GM21576 (cell line): ENCODE measurements around the gene MTFMT.
"Not testable (repeated sequence)": the region's sequence is repeated elsewhere in the genome, so short reads cannot be mapped to it uniquely, and the experiment has no call there.

Source experiments
- ATAC-seq: cut with Tn5 transposase; IDR thresholded peaks from one replicate; pipeline ENCODE4 v1.9.1; 2021; ENCODE audit warnings: mild to moderate bottlenecking, moderate library complexity; ENCODE audit not compliant: unreplicated experiment

MTFMT gene

GRCh38 chr15:65040461-65040860 is 11.0 kb upstream of the MTFMT start:
- ATAC-seq, result no peak

GRCh38 chr15:65038836-65039235 is 9.4 kb upstream of the MTFMT start:
- ATAC-seq, result no peak

DNA sequence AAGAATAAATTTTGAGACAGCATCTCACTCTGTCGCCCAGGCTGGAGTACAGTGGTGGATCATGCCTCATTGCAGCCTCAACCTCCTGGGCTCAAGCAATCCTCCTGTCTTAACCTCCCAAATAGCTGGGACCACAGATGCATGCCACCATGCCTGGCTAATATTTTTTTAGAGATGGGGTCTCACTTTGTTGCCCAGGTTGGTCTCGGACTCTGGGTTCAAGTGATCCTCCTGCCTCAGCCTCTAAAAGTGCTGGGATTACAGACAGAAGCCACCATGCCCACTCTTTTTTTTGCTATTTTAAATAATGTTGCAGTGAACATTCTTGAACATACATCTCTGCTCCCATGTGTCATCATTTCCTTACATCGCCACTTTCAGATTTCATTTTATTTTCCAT is 9.0 kb upstream of the MTFMT start:
- ATAC-seq, result no peak

DNA sequence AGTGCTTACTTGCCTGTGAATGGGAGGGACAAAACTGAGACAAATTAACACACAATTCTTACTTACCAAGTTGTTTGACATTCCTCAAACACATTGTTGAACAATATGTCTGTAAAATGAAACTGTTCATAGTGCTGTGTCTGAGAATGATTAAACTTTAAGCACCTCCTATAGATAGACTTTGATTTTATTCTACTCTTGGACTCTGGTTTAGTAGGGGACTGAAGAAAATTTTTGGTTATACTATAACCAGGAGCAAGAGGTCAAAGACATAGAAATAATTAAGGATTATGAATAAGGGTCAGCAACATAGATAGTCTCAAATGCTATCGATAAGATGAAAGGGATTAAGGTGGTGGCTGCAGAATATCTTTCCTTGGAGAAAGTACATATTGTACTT is 7.9 kb upstream of the MTFMT start:
- ATAC-seq, result no peak

DNA sequence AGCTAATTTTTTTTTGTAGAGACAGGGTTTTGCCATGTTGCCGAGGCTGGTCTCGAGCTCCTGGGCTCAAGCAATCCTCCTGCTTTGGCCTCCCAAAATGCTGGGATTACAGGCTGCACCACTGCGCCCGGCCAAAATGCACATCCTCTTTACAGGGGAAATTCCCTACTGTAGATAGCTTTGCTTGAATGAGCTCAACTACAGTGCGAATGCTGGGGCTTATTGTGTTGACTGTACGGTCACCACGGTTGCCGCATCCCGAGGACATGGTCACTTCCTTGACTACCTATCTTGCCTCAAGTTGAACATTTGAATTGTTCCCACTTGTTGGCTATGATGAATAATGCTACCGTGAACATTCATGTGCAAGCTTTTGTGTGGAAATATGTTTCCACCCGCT is 5.3 kb upstream of the MTFMT start:
- no peak for ATAC-seq

DNA sequence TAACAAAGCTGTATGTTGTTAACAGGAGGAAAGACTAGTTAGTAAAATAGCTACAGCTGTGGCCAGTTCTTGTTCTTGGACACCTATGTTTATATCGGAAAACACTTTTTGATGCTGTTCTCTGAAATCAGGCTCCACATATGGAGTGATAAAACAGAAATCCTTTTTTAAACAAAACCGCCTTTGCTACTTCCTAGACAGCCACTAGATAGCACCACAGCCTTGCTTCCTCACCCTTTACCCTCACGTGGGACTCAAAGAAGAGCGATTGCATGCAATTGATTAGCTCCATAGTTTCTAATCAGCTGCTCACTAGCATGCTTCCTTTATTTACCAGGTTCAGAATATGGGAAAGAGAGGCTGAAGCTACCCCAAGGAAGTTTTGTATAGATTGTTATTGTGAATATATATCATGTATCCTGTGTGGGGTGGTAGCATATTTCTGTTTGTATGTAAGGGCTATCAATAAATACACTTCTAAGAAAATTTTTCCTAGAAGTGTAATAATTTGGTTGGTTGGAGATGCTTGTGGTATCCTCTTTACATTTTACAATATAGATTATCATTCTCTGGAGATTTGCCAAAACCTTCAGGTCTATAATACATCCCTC is 4.3 kb upstream of the MTFMT start:
- no peak for ATAC-seq

DNA sequence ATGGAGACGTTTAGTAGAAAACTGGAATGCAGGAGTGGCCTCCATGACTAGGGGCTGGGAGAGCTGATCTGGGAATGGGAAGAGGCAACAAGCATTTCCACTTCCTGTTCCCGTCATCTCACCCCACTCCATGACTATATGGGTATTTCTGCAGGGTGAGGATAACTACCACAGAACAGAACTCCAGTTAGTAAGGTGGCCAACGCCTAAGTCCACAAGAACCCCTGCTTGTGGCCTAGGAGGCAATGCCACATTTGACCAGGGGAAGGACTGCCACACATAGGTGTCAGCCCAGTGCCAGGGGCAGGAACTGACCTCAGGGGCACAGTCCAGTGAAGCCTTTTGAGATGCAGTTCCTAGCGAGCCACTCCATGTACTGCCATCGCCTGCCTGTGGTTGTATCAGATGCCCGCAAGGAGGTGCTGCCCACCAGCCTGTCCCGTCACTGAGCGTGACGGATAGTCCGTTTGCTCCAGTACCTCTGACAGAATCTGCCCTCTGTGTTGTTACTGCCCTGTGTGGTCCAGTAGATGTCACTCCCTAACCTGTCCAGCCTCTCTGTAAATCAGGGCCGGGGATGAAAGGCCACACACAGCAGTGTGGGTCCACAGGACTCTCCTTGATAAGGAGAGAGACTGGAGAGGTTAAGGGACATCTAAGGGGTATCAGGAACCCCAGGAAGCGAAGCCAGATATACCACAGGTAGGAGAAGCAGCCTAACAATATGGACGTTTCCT is 3.5 kb upstream of the MTFMT start:
- ATAC-seq, result no peak

DNA sequence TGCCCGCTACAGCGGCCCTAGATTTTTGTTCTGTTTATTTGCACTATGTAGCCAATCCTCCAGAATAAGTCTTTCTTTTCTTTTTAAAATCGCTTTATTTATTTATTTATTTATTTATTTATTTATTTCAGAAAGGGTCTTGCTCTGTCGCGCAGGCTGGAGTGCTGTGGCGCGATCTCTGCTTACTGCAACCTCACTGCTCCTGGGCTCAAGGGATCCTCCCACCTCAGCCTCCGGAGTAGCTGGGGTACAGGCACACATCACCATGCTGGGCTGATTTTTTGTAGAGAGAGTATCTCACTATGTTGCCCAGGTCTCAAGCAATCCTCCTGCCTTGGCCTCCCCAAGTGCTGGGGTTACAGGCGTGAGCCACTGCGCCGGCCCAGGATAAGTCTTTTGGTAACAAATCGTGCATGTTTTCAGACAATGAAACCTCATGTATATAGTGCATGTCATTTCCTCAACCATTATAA is 333 bp upstream of the MTFMT start:
- ATAC-seq, result no peak

GRCh38 chr15:65028338-65028737 is 1.1 kb downstream of the MTFMT start:
- no peak for ATAC-seq

GRCh38 chr15:65027593-65027992 is 1.8 kb downstream of the MTFMT start:
- ATAC-seq, result no peak

DNA sequence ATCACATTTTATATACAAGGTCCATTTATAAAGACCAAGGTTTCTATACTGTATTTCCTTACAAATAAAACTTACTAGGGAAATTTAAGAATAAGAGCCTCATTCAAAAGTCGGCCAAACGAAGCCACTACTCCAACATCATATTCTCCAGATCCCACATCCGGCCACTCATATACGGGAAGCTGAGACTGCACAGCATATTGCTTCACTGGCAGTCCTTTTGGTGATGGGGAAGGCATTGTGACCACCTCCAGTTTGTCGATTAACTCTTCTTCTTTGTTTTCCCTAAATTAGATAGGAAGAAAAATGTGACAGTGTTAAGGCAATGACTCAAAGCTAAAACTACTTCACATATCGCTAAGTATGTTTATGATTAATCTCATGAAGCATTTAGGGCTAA is 2.7 kb downstream of the MTFMT start:
- no peak for ATAC-seq

DNA sequence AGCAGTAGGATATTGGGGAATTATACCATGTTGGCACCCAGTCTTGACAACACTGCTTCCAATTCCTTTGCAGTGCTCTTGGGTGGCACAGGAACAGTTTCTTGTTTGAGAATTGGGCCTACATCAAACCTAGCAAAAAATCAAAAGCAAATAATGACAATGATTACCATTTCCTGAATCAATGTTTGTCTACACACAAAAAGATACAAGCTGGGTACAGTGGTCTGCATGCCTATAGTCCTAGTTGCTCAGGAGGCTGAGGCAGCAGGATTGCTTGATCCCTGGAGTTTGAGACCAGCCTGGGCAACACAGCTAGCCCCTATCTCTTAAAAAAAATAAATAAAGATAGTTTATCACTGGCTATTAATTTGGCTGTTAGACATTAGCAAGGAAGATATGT is 8.0 kb downstream of the MTFMT start:
- ATAC-seq, result no peak

DNA sequence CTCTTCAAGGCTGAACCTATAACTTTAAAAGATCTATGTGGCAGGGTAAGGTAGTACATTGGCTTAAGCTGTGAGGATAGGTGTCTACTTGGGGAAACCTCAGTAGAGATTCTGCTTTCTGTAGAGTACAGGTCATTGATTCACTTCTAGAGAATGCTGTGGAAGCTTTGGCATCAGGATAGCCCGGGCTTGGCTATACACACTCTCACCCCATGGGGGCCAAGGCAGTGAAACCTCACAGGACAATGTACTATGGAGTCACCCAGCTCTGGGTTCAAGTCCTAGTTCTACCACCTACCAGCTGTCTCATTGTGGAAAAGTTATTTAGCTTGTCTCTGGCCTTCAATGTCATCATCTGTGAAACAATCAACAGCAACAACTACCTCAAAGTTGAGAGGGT is 9.0 kb downstream of the MTFMT start:
- ATAC-seq, result no peak

GRCh38 chr15:65011198-65011597 is 18.2 kb downstream of the MTFMT start:
- not testable (repeated sequence) for ATAC-seq

DNA sequence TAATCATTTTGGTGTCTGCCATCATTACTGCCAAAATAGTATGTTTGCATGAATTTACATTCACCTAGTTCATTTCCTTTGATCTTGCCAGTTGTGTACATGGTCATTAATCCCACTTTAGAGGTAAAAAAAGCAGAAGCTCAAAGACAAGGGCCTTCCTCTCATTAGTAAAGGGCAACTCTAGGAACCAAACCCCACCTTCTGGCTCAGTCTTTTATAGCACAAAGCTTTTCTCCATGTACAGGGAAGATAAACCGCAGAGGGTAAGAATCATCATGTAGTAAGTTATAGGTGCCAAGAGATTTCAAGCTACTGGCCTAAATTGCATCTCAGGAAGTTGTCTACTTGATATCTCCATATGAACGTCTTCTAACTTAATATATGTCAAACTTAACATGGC is 20.5 kb downstream of the MTFMT start:
- ATAC-seq, result no peak

GRCh38 chr15:65006876-65007275 is 22.6 kb downstream of the MTFMT start:
- no peak for ATAC-seq

GRCh38 chr15:65004993-65005392 is 24.4 kb downstream of the MTFMT start:
- no peak for ATAC-seq

DNA sequence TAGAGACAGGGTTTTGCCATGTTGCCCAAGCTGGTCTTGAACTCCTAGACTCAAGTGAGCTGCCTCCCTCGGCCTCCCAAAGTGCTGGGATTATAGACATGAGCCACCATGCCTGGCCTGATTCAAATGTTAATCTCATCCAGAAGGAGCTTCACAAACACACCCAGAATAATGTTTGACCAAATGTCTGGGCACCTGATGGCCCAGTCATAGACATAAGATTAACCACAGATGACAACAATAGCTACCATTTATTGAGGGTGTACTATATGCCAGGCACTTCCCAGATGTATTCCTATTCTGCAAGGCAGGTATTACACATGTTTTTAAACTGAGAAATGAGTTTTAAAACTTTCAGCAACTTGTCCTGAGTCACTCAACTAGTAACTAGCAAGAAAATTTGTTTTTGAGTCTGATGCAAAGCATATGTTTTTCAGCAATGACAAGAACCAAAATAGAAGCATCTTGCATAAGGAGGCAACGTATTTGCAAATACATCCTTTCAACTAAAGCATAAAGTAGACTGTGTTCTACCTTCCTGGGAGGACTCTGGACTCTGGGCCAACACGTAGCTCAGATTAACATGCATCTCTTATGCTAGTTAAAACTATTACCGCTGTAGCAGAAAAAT is 31.6 kb downstream of the MTFMT start:
- no peak for ATAC-seq

DNA sequence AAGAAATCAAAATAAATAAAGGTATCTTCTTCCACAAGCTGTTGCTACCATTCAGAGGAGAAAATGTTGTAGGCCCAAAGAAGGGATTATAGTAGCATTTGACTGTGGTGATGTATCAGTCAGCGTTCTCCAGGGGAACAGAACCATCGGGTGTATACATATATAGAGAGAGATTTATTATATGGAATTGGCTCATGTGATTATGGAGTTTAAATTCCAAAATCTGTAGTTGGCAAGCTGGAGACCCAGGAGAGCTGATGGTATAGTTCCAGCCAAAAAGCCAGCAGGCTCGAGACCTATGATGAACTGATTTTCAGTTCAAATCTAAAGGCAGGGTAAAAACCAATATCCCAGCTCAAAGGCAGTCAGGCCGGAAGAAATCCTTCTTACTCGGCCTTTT is 32.4 kb downstream of the MTFMT start:
- no peak for ATAC-seq

DNA sequence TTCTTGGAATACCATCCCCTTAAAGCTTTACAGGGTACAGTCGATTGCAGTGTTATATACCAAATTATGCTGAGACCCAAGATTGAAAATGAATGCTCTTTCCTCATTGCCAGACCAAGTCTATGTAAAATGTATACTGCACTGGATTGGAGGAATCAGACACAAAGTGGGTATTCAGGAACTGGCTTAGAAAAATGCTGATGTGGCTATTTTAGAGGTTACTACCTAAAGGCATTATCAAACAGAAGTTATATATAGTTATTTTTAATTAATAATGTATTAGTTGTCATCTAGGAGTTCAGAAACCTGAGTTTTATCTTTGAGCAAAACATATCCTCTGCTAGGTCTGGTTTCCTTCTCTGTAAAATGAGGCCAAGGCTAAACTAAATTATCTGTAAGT is 36.1 kb downstream of the MTFMT start:
- no peak for ATAC-seq

DNA sequence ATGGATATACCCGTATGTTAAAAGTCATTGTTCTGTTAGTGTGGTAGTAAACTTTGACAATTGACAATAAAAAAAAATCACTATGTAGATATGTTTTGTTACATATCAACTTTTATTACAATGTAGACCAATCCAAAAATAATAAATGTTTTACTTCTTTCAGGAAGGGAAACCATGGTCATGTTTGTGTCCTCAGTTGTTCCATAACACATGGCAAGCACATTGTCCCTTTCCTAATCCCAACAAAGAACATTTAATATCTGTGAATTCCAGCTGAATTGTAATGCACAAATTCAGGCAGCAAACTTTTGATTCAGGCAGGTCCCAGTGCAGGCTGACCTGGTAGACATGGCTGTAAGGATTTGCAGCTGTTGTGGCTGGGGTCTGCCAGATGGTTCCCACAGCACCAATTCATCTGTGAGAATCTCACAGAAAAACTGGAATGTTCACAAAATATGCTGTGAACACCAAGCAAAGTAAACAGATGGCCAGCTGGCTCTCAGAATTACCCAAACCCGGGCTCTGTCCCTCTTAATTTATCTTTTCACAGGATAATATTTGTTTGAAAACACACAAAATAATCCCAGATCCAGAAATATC is 37.8 kb downstream of the MTFMT start:
- no peak for ATAC-seq

- ATAC-seq, result no peak
Observed at GRCh38 chr15:64990168-64990470, 39.3 kb downstream of the MTFMT start.
